ENCODE results near the gene COL2A1.

DNA sequence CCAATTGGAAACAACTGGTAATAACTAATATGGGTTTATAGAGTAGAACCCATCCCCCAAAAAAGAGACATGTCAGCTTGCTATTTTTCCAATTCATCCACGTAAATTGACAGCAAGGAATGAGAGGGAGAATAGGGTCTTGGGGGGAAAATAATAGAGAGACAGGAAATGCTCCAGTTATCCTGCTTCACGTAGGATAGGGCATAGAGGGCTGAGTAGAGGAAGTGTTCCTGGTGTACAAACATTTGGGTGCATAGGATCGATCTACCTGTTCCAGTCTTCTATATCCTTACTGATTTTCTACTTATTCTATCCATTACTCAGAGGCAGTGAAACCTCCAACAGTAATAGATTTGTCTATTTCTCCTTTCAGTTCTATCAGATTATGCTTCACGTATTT is 49.6 kb upstream of the COL2A1 start:
- TF ChIP-seq FOXA1 (IDR thresholded peaks at IDR 0.05) (no peak), ELF4 (IDR thresholded peaks at IDR 0.05) (no peak)
